ENCODE measurements around the gene SCGN.

SCGN gene

GRCh38 chr6:25623065-25623464 lies 28.9 kb upstream of the SCGN start:
- Histone ChIP-seq H3K4me3 (ENCODE audit: low read depth, low read length) (no peak overlapping the region), H2BK5ac (ENCODE audit: low read depth, low read length, poor library complexity) (no peak overlapping the region), H3K18ac (ENCODE audit: low read length) (no peak overlapping the region), H3K27me3 (ENCODE audit: insufficient read depth, low read length) (no peaks in the 10 kb centered on the region), H2BK12ac (ENCODE audit: low read length) (no peak overlapping the region), H3K4me1 (ENCODE audit: control insufficient read depth in 1 of 2, insufficient read depth in 2 of 2, low read length in 2 of 2) (no peaks in the 10 kb centered on the region), H3K27ac (ENCODE audit: low read depth, low read length) (no peak overlapping the region), H4K8ac (ENCODE audit: low read depth, low read length) (no peak overlapping the region), H2AFZ (ENCODE audit: insufficient read depth, low read length, poor library complexity) (no peak overlapping the region), H3K14ac (ENCODE audit: low read length) (no peak overlapping the region), H4K12ac (ENCODE audit: low read depth, low read length) (no peak overlapping the region), H4K91ac (ENCODE audit: low read depth, low read length) (no peak overlapping the region), H3K9me3 (ENCODE audit: insufficient read depth, low read depth, low read length) (no peaks in the 10 kb centered on the region), H3K79me2 (ENCODE audit: control insufficient read depth, insufficient read depth, low read length, poor library complexity) (no peaks in the 10 kb centered on the region), H3K23ac (ENCODE audit: low read length) (no peak overlapping the region), H2BK120ac (ENCODE audit: insufficient read depth, low read length, poor library complexity) (no peak overlapping the region), H3K4me2 (ENCODE audit: low read length) (no peak overlapping the region), H3K36me3 (ENCODE audit: control insufficient read depth in 1 of 2, insufficient read depth in 2 of 2, low read length in 2 of 2) (no peaks in the 10 kb centered on the region), H3K79me1 (ENCODE audit: low read length) (no peaks in the 10 kb centered on the region), H3K9ac (ENCODE audit: low read length) (no peak overlapping the region), H2AK5ac (ENCODE audit: low read length) (no peak overlapping the region), H3K4ac (ENCODE audit: low read depth, low read length) (no peak overlapping the region)
- DNase-seq, result no peak
- no CpG with 5 or more reads among the region's 1 CpG for WGBS (ENCODE audit: extremely low coverage, insufficient coverage, insufficient read length)

- WGBS (ENCODE audit: extremely low coverage, insufficient coverage, insufficient read length), result no CpG with 5 or more reads among the region's 1 CpG
- Histone ChIP-seq H3K27ac (ENCODE audit: low read depth, low read length) (no peak overlapping the region), H3K4me1 (ENCODE audit: control insufficient read depth in 1 of 2, insufficient read depth in 2 of 2, low read length in 2 of 2) (no peaks in the 10 kb centered on the region), H3K9me3 (ENCODE audit: insufficient read depth, low read depth, low read length) (no peaks in the 10 kb centered on the region), H3K36me3 (ENCODE audit: control insufficient read depth in 1 of 2, insufficient read depth in 2 of 2, low read length in 2 of 2) (no peaks in the 10 kb centered on the region), H2BK12ac (ENCODE audit: low read length) (no peak overlapping the region), H3K79me1 (ENCODE audit: low read length) (no peaks in the 10 kb centered on the region), H2BK5ac (ENCODE audit: low read depth, low read length, poor library complexity) (no peak overlapping the region), H3K4ac (ENCODE audit: low read depth, low read length) (no peak overlapping the region), H3K18ac (ENCODE audit: low read length) (no peak overlapping the region), H2BK120ac (ENCODE audit: insufficient read depth, low read length, poor library complexity) (no peak overlapping the region), H3K14ac (ENCODE audit: low read length) (no peak overlapping the region), H3K27me3 (ENCODE audit: insufficient read depth, low read length) (no peaks in the 10 kb centered on the region), H3K4me2 (ENCODE audit: low read length) (no peak overlapping the region), H3K9ac (ENCODE audit: low read length) (no peak overlapping the region), H4K8ac (ENCODE audit: low read depth, low read length) (no peak overlapping the region), H2AFZ (ENCODE audit: insufficient read depth, low read length, poor library complexity) (no peak overlapping the region), H2AK5ac (ENCODE audit: low read length) (no peak overlapping the region), H3K23ac (ENCODE audit: low read length) (no peak overlapping the region), H4K91ac (ENCODE audit: low read depth, low read length) (no peak overlapping the region), H3K79me2 (ENCODE audit: control insufficient read depth, insufficient read depth, low read length, poor library complexity) (no peaks in the 10 kb centered on the region), H3K4me3 (ENCODE audit: low read depth, low read length) (no peak overlapping the region), H4K12ac (ENCODE audit: low read depth, low read length) (no peak overlapping the region)
- DNase-seq, result no peak
Observed at GRCh38 chr6:25623879-25624278, 28.1 kb upstream of the SCGN start.

- no peak overlapping the region for H2BK5ac ChIP-seq (ENCODE audit: low read depth, low read length, poor library complexity)
- H2AFZ ChIP-seq (ENCODE audit: insufficient read depth, low read length, poor library complexity), result no peak overlapping the region
- H2BK120ac ChIP-seq (ENCODE audit: insufficient read depth, low read length, poor library complexity), result no peak overlapping the region
- H3K36me3 ChIP-seq (ENCODE audit: control insufficient read depth in 1 of 2, insufficient read depth in 2 of 2, low read length in 2 of 2), result no peaks in the 10 kb centered on the region
- H2BK12ac ChIP-seq (ENCODE audit: low read length), result no peak overlapping the region
- no peak overlapping the region for H3K4me3 ChIP-seq (ENCODE audit: low read depth, low read length)
- H3K4me2 ChIP-seq (ENCODE audit: low read length), result no peak overlapping the region
- no peak overlapping the region for H3K4ac ChIP-seq (ENCODE audit: low read depth, low read length)
- H3K27ac ChIP-seq (ENCODE audit: low read depth, low read length), result no peak overlapping the region
- H3K79me1 ChIP-seq (ENCODE audit: low read length), result no peaks in the 10 kb centered on the region
- H4K8ac ChIP-seq (ENCODE audit: low read depth, low read length), result no peak overlapping the region
- no peak overlapping the region for H3K14ac ChIP-seq (ENCODE audit: low read length)
- H3K9ac ChIP-seq (ENCODE audit: low read length), result no peak overlapping the region
- no peaks in the 10 kb centered on the region for H3K79me2 ChIP-seq (ENCODE audit: control insufficient read depth, insufficient read depth, low read length, poor library complexity)
- H3K23ac ChIP-seq (ENCODE audit: low read length), result no peak overlapping the region
- WGBS (ENCODE audit: extremely low coverage, insufficient coverage, insufficient read length), result no CpG with 5 or more reads among the region's 3 CpGs
- no peak overlapping the region for H3K18ac ChIP-seq (ENCODE audit: low read length)
- no peak overlapping the region for H2AK5ac ChIP-seq (ENCODE audit: low read length)
- H3K4me1 ChIP-seq (ENCODE audit: control insufficient read depth in 1 of 2, insufficient read depth in 2 of 2, low read length in 2 of 2), result no peaks in the 10 kb centered on the region
- no peaks in the 10 kb centered on the region for H3K9me3 ChIP-seq (ENCODE audit: insufficient read depth, low read depth, low read length)
- no peak overlapping the region for H4K12ac ChIP-seq (ENCODE audit: low read depth, low read length)
- H4K91ac ChIP-seq (ENCODE audit: low read depth, low read length), result no peak overlapping the region
- DNase-seq, result no peak
- H3K27me3 ChIP-seq (ENCODE audit: insufficient read depth, low read length), result no peaks in the 10 kb centered on the region
Observed at GRCh38 chr6:25627001-25627400, 25.0 kb upstream of the SCGN start.

GRCh38 chr6:25628471-25629197 lies 23.4 kb upstream of the SCGN start:
- no peak overlapping the region for H3K4me3 ChIP-seq (ENCODE audit: low read depth, low read length)
- H3K36me3 ChIP-seq (ENCODE audit: control insufficient read depth in 1 of 2, insufficient read depth in 2 of 2, low read length in 2 of 2), result no peaks in the 10 kb centered on the region
- H2AK5ac ChIP-seq (ENCODE audit: low read length), result no peak overlapping the region
- no peak overlapping the region for H2BK120ac ChIP-seq (ENCODE audit: insufficient read depth, low read length, poor library complexity)
- no peak overlapping the region for H2BK12ac ChIP-seq (ENCODE audit: low read length)
- no peak overlapping the region for H3K14ac ChIP-seq (ENCODE audit: low read length)
- no peak overlapping the region for H4K12ac ChIP-seq (ENCODE audit: low read depth, low read length)
- no peak overlapping the region for H3K27ac ChIP-seq (ENCODE audit: low read depth, low read length)
- H3K4me2 ChIP-seq (ENCODE audit: low read length), result no peak overlapping the region
- DNase-seq, result no peak
- H4K91ac ChIP-seq (ENCODE audit: low read depth, low read length), result no peak overlapping the region
- H3K4ac ChIP-seq (ENCODE audit: low read depth, low read length), result no peak overlapping the region
- H3K79me1 ChIP-seq (ENCODE audit: low read length), result no peaks in the 10 kb centered on the region
- no peaks in the 10 kb centered on the region for H3K9me3 ChIP-seq (ENCODE audit: insufficient read depth, low read depth, low read length)
- H3K27me3 ChIP-seq (ENCODE audit: insufficient read depth, low read length), result no peaks in the 10 kb centered on the region
- H3K79me2 ChIP-seq (ENCODE audit: control insufficient read depth, insufficient read depth, low read length, poor library complexity), result no peaks in the 10 kb centered on the region
- no peak overlapping the region for H2AFZ ChIP-seq (ENCODE audit: insufficient read depth, low read length, poor library complexity)
- no peak overlapping the region for H3K18ac ChIP-seq (ENCODE audit: low read length)
- no peak overlapping the region for H2BK5ac ChIP-seq (ENCODE audit: low read depth, low read length, poor library complexity)
- no CpG with 5 or more reads among the region's 4 CpGs for WGBS (ENCODE audit: extremely low coverage, insufficient coverage, insufficient read length)
- H4K8ac ChIP-seq (ENCODE audit: low read depth, low read length), result no peak overlapping the region
- no peak overlapping the region for H3K23ac ChIP-seq (ENCODE audit: low read length)
- no peak overlapping the region for H3K9ac ChIP-seq (ENCODE audit: low read length)
- H3K4me1 ChIP-seq (ENCODE audit: control insufficient read depth in 1 of 2, insufficient read depth in 2 of 2, low read length in 2 of 2), result no peaks in the 10 kb centered on the region
